GM21367 (cell line): ENCODE data around the gene MRPS21.

Experiments used
- ATAC-seq: cut with Tn5 transposase; IDR thresholded peaks from one replicate; pipeline ENCODE4 v1.9.1; 2021; ENCODE audit not compliant: unreplicated experiment

MRPS21 gene

GRCh38 chr1:150293433-150294253 is at the start of gene MRPS21:
MRPS21 (plus strand) TSS chr1:150293861; CDS start chr1:150294367, 506 bp downstream.
- ATAC-seq, result peak; percentile 88

- no peak for ATAC-seq
Measured at GRCh38 chr1:150249936-150250335, 43.7 kb upstream of the MRPS21 start.

GRCh38 chr1:150256198-150256553 is 37.5 kb upstream of the MRPS21 start:
- no peak for ATAC-seq

- no peak for ATAC-seq
Measured at GRCh38 chr1:150256554-150257341, 36.9 kb upstream of the MRPS21 start.

- no peak for ATAC-seq
Measured at GRCh38 chr1:150257624-150258585, 35.8 kb upstream of the MRPS21 start, which contains the start of gene CA14. CA14 (plus strand) TSS chr1:150257774; CDS start chr1:150258129, 355 bp downstream.

GRCh38 chr1:150259217-150259616 is 34.4 kb upstream of the MRPS21 start:
- ATAC-seq, result no peak

- ATAC-seq, result no peak
Measured at GRCh38 chr1:150259758-150260669, 33.6 kb upstream of the MRPS21 start.

- ATAC-seq, result no peak
Measured at GRCh38 chr1:150261367-150261766, 32.3 kb upstream of the MRPS21 start.

GRCh38 chr1:150262388-150263320 is 31.0 kb upstream of the MRPS21 start:
- ATAC-seq, result no peak

- no peak for ATAC-seq
Measured at GRCh38 chr1:150263549-150263948, 30.1 kb upstream of the MRPS21 start.

GRCh38 chr1:150267896-150268295 is 25.8 kb upstream of the MRPS21 start:
- no peak for ATAC-seq

- peak; percentile 17 for ATAC-seq
Measured at GRCh38 chr1:150268340-150268704, 25.3 kb upstream of the MRPS21 start.

- ATAC-seq, result peak; percentile 77
Measured at GRCh38 chr1:150268705-150269403, 24.8 kb upstream of the MRPS21 start, which contains the start of gene APH1A. APH1A (minus strand) TSS chr1:150269016; CDS start chr1:150268810, 206 bp downstream.

GRCh38 chr1:150269451-150269850 is 24.2 kb upstream of the MRPS21 start:
- ATAC-seq, result no peak

- no peak for ATAC-seq
Measured at GRCh38 chr1:150271291-150271959, 22.2 kb upstream of the MRPS21 start.

GRCh38 chr1:150273311-150273710 is 20.4 kb upstream of the MRPS21 start:
- no peak for ATAC-seq

GRCh38 chr1:150280138-150280707 is 13.4 kb upstream of the MRPS21 start:
- no peak for ATAC-seq
